SK-N-SH (cell line): ENCODE measurements around the gene KCNE3. TPM values are rescaled to one million over a fixed set of nuclear protein-coding genes. Genes with fewer than 3 reads are reported as not detected.

Source experiments
- CTCF ChIA-PET: fragments of 300-600, 350-600 bp; formaldehyde crosslinking; extraction: SDS; loops from one replicate; lab custom pipeline; 2021; lab: Yijun Ruan, JAX
- POLR2A ChIA-PET: fragments of 350-600 bp; sonication (Branson Sonifier 250); formaldehyde crosslinking; extraction: SDS; loops from one replicate; lab custom pipeline; 2020; ENCODE audit warnings: antibody characterized with exemption, inconsistent platforms; lab: Yijun Ruan, JAX
- DNase-seq: peaks from one replicate; pipeline ENCODE4 v3.0.0; 2012
- H2AFZ ChIP-seq: fragments of 200-600 bp; sonication (generic); 2 replicates; pipeline ENCODE4 v1.8.1; 2016; ENCODE audit warnings: antibody characterized with exemption, mild to moderate bottlenecking, low read depth
- H3F3A ChIP-seq: fragments of 200-600 bp; sonication (generic); replicated peaks from 2 replicates; pipeline ENCODE3; 2016; ENCODE audit warnings: antibody characterized with exemption, mild to moderate bottlenecking; ENCODE audit not compliant: insufficient read depth
- H3K27ac ChIP-seq, 2 experiments: fragments of 200-500 bp in 1 of 2; fragments of 200-600 bp in 1 of 2; sonication (Bioruptor generic) in 1 of 2; sonication (generic), shearing (Covaris generic) in 1 of 2; 2 replicates each; pipeline versions ENCODE4 v1.5.1 to v1.6.1; 2014 to 2016; ENCODE audit warnings: low read depth in 2 of 2, inconsistent platforms in 1 of 2, low read length in 1 of 2, mild to moderate bottlenecking in 1 of 2, mixed read lengths in 1 of 2
- H3K27me3 ChIP-seq: fragments of 200-600 bp; sonication (generic), shearing (Covaris generic); 2 replicates; pipeline ENCODE4 v1.6.1; 2016; ENCODE audit warnings: mixed run types; ENCODE audit not compliant: insufficient read depth
- H3K36me3 ChIP-seq, 2 experiments: fragments of 200-500 bp in 1 of 2; fragments of 200-600 bp in 1 of 2; sonication (Bioruptor generic) in 1 of 2; sonication (generic) in 1 of 2; replicated peaks in 1 of 2; 2 replicates each; pipeline versions ENCODE3 to v1.5.1; 2014 to 2016; ENCODE audit warnings: low read length in 1 of 2, mild to moderate bottlenecking in 1 of 2; ENCODE audit not compliant: insufficient read depth in 2 of 2, control insufficient read depth in 1 of 2
- H3K4me1 ChIP-seq, 2 experiments: fragments of 200-500 bp in 1 of 2; fragments of 200-600 bp in 1 of 2; sonication (Bioruptor generic) in 1 of 2; sonication (generic), shearing (Covaris generic) in 1 of 2; 2 replicates each; pipeline versions ENCODE4 v1.5.1 to v1.6.1; 2014 to 2016; ENCODE audit warnings: low read depth in 1 of 2, low read length in 1 of 2, mixed run types in 1 of 2; ENCODE audit not compliant: insufficient read depth in 2 of 2, control insufficient read depth in 1 of 2
- H3K4me2 ChIP-seq: fragments of 200-600 bp; sonication (generic), shearing (Covaris generic); 2 replicates; pipeline ENCODE4 v1.6.1; 2017; ENCODE audit warnings: mixed run types
- H3K4me3 ChIP-seq, 2 experiments: fragments of 200-500 bp in 1 of 2; fragments of 200-600 bp in 1 of 2; sonication (Bioruptor generic) in 1 of 2; sonication (generic), shearing (Covaris generic) in 1 of 2; 2 replicates each; pipeline versions ENCODE4 v1.5.1 to v1.8.1; 2014 to 2016; ENCODE audit warnings: low read depth in 2 of 2, inconsistent platforms in 1 of 2, low read length in 1 of 2, mild to moderate bottlenecking in 1 of 2, mixed read lengths in 1 of 2, moderate library complexity in 1 of 2
- H3K79me2 ChIP-seq: fragments of 200-600 bp; sonication (generic); 2 replicates; pipeline ENCODE4 v1.8.1; 2017; ENCODE audit warnings: mild to moderate bottlenecking; ENCODE audit not compliant: insufficient read depth
- H3K9ac ChIP-seq: fragments of 200-600 bp; sonication (generic); 2 replicates; pipeline ENCODE4 v1.6.1; 2017; ENCODE audit warnings: mixed run types
- H3K9me2 ChIP-seq: fragments of 200-600 bp; sonication (generic); 2 replicates; pipeline ENCODE4 v1.6.1; 2017; ENCODE audit warnings: mixed run types
- H3K9me3 ChIP-seq: fragments of 200-600 bp; sonication (generic); 2 replicates; pipeline ENCODE4 v1.6.1; 2017; ENCODE audit warnings: mixed run types, mild to moderate bottlenecking, moderate library complexity
- H4K20me1 ChIP-seq: fragments of 200-600 bp; sonication (generic); 2 replicates; pipeline ENCODE4 v1.6.1; 2017; ENCODE audit warnings: mild to moderate bottlenecking, mixed run types; ENCODE audit not compliant: insufficient read depth
- CHD2 ChIP-seq: fragments of 150-350 bp; IDR thresholded peaks from 2 replicates; pipeline ENCODE4 v1.6.1; 2018; ENCODE audit warnings: low read length; ENCODE audit not compliant: partially characterized antibody
- ELF1 ChIP-seq: IDR thresholded peaks from 2 replicates; pipeline ENCODE4 v1.4.0; 2012
- FOXJ3 ChIP-seq: sonication (generic); formaldehyde crosslinking; IDR thresholded peaks from 2 replicates; pipeline ENCODE4 v1.5.1; 2020; ENCODE audit warnings: mild to moderate bottlenecking, missing genetic modification reagents
- GATA2 ChIP-seq: sonication (generic); formaldehyde crosslinking; IDR thresholded peaks from 2 replicates; pipeline ENCODE4 v1.5.0; 2020; ENCODE audit warnings: mild to moderate bottlenecking, missing genetic modification reagents
- MAX ChIP-seq: IDR thresholded peaks from 2 replicates; pipeline ENCODE4 v1.4.0; 2012; ENCODE audit warnings: low read depth
- MEF2A ChIP-seq: IDR thresholded peaks from 2 replicates; pipeline ENCODE4 v1.4.0; 2012; ENCODE audit warnings: low read depth, borderline replicate concordance
- NFIC ChIP-seq: IDR thresholded peaks from 2 replicates; pipeline ENCODE4 v1.4.0; 2012; ENCODE audit warnings: borderline replicate concordance
- PBX3 ChIP-seq: IDR thresholded peaks from 2 replicates; pipeline ENCODE4; 2012
- POLR2AphosphoS5 ChIP-seq: IDR thresholded peaks from 2 replicates; pipeline ENCODE4 v1.6.1; 2012; ENCODE audit warnings: low read depth, low read length
- RAD21 ChIP-seq: IDR thresholded peaks from 2 replicates; pipeline ENCODE4 v1.6.1; 2012; ENCODE audit warnings: mild to moderate bottlenecking, low read length
- RCOR1 ChIP-seq: fragments of 150-350 bp; IDR thresholded peaks from 2 replicates; pipeline ENCODE4 v1.6.1; 2017; ENCODE audit warnings: antibody characterized with exemption, low read length
- REST ChIP-seq: IDR thresholded peaks from 2 replicates; pipeline ENCODE4 v1.6.1; 2012; ENCODE audit warnings: mild to moderate bottlenecking, low read depth, low read length, moderate library complexity
- RXRA ChIP-seq: IDR thresholded peaks from 2 replicates; pipeline ENCODE4 v1.4.0; 2012; ENCODE audit warnings: low read depth, mild to moderate bottlenecking, borderline replicate concordance
- SIN3A ChIP-seq: IDR thresholded peaks from 2 replicates; pipeline ENCODE4 v1.6.1; 2012; ENCODE audit warnings: low read depth, mild to moderate bottlenecking, low read length, moderate library complexity, borderline replicate concordance
- SMC3 ChIP-seq: IDR thresholded peaks from 2 replicates; pipeline ENCODE4 v1.6.1; 2012; ENCODE audit warnings: low read depth, low read length, improper control_type of control experiment
- TAF1 ChIP-seq: IDR thresholded peaks from 2 replicates; pipeline ENCODE4 v1.6.1; 2012; ENCODE audit warnings: low read depth, mild to moderate bottlenecking, low read length, moderate library complexity, borderline replicate concordance
- TCF12 ChIP-seq: IDR thresholded peaks from 2 replicates; pipeline ENCODE4 v1.4.0; 2012
- TEAD4 ChIP-seq: IDR thresholded peaks from 2 replicates; pipeline ENCODE4 v1.4.0; 2012; ENCODE audit warnings: mild to moderate bottlenecking, borderline replicate concordance; ENCODE audit not compliant: insufficient read depth
- WGBS: methylation state at CpG from one replicate; pipeline ENCODE4 v1.1.6; 2017; ENCODE audit warnings: low lambda C conversion rate; 5-methylcytosine and 5-hydroxymethylcytosine counted together
- polyA plus RNA-seq, 3 experiments: library from polyadenylated mRNA; depleted of rRNA; stranded (reverse); fragments of >200 nt; gene quantifications; 2 replicates each; pipeline ENCODE4 v1.2.3, GENCODE V29; 2012

KCNE3 gene
- polyA plus RNA-seq, 1 of the 3 experiments (the other 2 are of a cell fraction): not detected

GRCh38 chr11:74468058-74468457, 709 bp upstream of the KCNE3 start:
- ChIA-PET POLR2A (interaction anchor here (0.7 kb wide), 1 partner anchor 70 kb away, joined by 3 read pairs; the partner anchor contains the start of gene PGM2L1), CTCF (interaction anchor here (1.4 to 1.8 kb wide), 3 partner anchors 14 to 103 kb away, joined by 3 to 4 read pairs (median 3); no protein-coding TSS in a partner anchor)
- no peak for DNase-seq
- WGBS: 57% methylated on average over 4 of the region's 4 CpGs
- Histone ChIP-seq H4K20me1 (no peaks in the 10 kb centered on the region), H2AFZ (no peak overlapping the region), H3K9me3 (no peaks in the 10 kb centered on the region), H3K36me3 (no peaks in the 10 kb centered on the region), H3K27me3 (no peaks in the 10 kb centered on the region; the same call in 1 of the 2 replicates), H3K4me1 (peaks cover 0 to 2% of the 10 kb centered on the region in 2 experiments; a peak in 2 of 4 replicates), H3K27ac (no peak overlapping the region), H3K4me3 (no peak overlapping the region), H3K9ac (no peak overlapping the region), H3K9me2 (no peaks in the 10 kb centered on the region), H3K79me2 (no peaks in the 10 kb centered on the region), H3F3A (no peaks in the 10 kb centered on the region), H3K4me2 (no peak overlapping the region)
- TF ChIP-seq TEAD4 (no peak), RXRA (no peak), TAF1 (no peak), FOXJ3 (CRISPR knock-in tag) (no peak), MAX (no peak), NFIC (no peak), POLR2AphosphoS5 (no peak)

- Histone ChIP-seq H3K4me1 (no peaks in the 10 kb centered on the region; a peak in 1 of 4 replicates), H3K27ac (no peak overlapping the region), H3K4me2 (no peak overlapping the region), H3K27me3 (no peaks in the 10 kb centered on the region; the same call in 1 of the 2 replicates), H3K9me2 (no peaks in the 10 kb centered on the region), H3K4me3 (no peak overlapping the region), H3K36me3 (no peaks in the 10 kb centered on the region), H4K20me1 (no peaks in the 10 kb centered on the region), H3F3A (no peaks in the 10 kb centered on the region), H3K9me3 (no peaks in the 10 kb centered on the region), H3K9ac (no peak overlapping the region), H2AFZ (no peak overlapping the region), H3K79me2 (no peaks in the 10 kb centered on the region)
- no peak for DNase-seq
- CTCF ChIA-PET: interaction anchor here (3.1 kb wide), 1 partner anchor 105 kb away, joined by 16 read pairs; no protein-coding TSS in a partner anchor
- no peak for TF ChIP-seq GATA2
- TF ChIP-seq NFIC: no peak
- no peak for TF ChIP-seq MEF2A
- no peak for TF ChIP-seq ELF1
- TF ChIP-seq TCF12: no peak
- no peak for TF ChIP-seq SIN3A
- TF ChIP-seq PBX3: no peak
- no peak for TF ChIP-seq TAF1
- no peak for TF ChIP-seq REST
- TF ChIP-seq SMC3: no peak
- TF ChIP-seq TEAD4: no peak
- TF ChIP-seq CHD2: no peak
- no peak for TF ChIP-seq RAD21
- no peak for TF ChIP-seq RCOR1
- 61% methylated on average over 2 of the region's 2 CpGs for WGBS
- POLR2A ChIA-PET: no interaction called here
Measured at GRCh38 chr11:74465291-74465708, 2.0 kb downstream of the KCNE3 start.
